Measurements from ENCODE around the gene ANKRD31.

DNA sequence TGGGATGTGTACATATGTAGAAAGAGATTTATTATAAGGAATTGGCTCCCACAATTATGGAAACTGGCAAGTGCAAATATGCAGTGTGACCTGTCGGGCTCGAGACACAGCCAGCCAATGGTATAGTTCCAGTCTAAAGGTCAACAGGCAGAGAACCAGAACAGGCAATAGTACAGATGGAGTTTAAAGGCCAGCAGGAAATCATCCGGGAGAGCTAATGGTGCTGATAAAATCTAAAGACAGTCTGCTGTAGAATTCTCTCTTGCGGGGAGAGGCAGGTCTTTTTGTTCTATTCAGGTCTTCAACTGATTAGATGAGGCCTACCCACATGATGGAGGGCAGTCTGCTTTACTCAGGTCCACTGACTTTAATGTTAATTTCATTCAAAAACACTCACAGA lies 21.8 kb downstream of the ANKRD31 start:
- TF ChIP-seq, protein P1, sequence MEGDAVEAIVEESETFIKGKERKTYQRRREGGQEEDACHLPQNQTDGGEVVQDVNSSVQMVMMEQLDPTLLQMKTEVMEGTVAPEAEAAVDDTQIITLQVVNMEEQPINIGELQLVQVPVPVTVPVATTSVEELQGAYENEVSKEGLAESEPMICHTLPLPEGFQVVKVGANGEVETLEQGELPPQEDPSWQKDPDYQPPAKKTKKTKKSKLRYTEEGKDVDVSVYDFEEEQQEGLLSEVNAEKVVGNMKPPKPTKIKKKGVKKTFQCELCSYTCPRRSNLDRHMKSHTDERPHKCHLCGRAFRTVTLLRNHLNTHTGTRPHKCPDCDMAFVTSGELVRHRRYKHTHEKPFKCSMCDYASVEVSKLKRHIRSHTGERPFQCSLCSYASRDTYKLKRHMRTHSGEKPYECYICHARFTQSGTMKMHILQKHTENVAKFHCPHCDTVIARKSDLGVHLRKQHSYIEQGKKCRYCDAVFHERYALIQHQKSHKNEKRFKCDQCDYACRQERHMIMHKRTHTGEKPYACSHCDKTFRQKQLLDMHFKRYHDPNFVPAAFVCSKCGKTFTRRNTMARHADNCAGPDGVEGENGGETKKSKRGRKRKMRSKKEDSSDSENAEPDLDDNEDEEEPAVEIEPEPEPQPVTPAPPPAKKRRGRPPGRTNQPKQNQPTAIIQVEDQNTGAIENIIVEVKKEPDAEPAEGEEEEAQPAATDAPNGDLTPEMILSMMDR (IDR thresholded peaks at IDR 0.05; ENCODE audit: low read depth, low read length, poor library complexity, severe bottlenecking), result no peak
- TF ChIP-seq EZH2phosphoT487 (IDR thresholded peaks at IDR 0.05; ENCODE audit: borderline replicate concordance, low read length), result no peak
